ENCODE measurements around the gene CACNA1S.

The CACNA1S gene

DNA sequence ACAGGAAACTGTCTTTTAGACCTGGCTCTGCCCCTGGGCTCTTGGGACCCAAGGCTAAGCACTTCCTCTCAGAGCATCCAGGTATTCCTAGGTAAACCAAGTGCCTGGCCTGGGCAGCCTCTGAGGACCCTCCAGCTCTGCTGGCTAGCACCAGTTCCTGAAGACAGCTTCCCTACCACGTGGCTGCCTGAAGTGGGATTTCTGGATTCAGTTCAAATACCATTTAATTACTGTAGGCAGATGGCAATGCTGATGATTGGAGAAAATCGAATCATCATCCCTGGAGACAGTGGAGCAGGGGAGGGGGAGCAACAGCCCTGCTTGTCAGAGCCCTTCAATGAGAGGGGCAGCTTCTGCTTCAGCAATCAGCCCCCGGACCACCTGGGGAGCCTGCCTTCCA is 100.6 kb downstream of the CACNA1S start:
- no peak for DNase-seq (ENCODE audit: low spot score)

GRCh38 chr1:201009962-201010645 is 102.1 kb downstream of the CACNA1S start:
- no peak for DNase-seq (ENCODE audit: low spot score)

DNA sequence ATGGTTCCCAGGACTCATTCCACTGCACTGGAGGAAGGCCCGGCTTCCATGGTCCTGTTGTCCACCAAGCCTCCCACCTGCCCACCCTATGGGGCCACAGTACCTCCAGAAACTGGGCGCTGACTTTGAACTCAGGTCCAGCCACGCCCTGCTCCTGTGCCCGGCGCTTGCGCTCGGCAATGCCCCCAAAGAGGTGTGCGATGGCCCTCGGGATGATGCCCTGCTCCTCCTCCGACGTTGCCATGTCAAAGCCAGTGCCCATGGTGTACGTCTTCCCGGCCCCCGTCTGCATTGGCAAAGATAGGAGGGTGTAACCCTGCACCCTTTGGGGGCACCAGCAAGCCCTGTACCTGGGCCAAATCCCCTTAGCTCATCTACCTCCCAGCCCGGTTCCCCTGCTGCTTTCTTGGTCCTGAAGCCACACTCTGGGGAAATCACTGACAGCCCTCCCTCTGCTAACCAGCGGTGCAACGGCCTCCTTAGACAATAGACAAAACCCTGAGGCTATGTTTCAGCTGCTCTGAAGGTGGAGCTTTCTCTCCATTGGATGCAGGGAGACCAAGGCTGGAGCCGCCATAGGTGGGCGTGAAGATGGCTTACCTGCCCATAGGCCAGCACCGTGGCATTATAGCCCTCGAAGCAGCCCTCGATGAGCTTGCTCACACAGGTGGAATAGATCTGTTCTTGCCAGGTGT is 103.4 kb downstream of the CACNA1S start:
- DNase-seq (ENCODE audit: low spot score), result no peak

DNA sequence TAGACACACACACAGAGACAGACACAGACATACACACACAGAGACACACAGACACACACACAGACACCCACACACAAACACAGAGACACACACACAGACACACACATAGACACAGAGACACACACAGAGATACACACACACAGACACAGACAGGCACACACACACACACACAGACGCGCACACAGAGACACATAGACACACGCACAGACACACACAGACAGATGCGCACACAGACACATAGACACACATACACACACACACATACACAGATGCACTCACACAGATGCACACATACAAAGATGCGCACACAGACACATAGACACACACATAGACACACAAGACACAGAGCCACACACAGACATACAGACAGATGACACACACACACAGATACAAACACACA is 104.7 kb downstream of the CACNA1S start:
- DNase-seq (ENCODE audit: low spot score), result no peak

DNA sequence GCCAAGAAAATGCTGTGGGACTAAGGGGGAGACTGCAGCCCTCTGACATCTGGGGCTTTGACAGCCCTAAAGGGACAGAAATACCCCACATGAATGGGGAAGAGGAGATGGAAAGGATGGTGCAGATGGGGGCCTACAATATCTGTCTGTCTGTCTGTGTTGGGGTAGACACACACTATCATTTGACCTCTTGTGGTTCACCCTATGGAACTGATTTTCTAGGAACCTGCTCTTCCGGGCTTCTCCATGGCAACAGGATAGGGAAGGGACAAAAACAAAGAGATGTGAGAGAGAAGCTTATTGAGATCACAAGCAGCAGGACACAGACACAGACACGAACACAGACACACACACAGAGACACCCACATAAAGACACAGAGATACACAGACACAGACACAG is 105.8 kb downstream of the CACNA1S start:
- no peak for DNase-seq (ENCODE audit: low spot score)

DNA sequence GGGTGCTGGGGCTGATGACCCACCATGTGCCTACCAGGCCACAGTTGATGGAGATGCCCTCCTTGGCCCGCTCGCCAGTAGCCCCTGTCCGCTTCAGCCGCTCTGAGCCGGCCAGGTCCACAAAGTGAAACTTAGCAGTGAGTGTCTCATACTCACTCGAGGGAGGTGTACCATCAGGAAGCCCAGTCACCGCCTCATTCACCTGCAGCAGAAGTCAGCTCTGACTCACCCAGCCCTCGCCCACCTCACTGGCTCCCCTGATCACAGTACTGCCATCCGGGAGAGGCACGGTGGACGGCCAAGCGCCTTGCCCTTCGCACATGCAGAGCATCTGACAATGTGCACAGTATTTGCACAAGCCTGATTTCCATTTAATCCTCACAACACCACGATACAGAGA is 107.5 kb downstream of the CACNA1S start:
- no peak for DNase-seq (ENCODE audit: low spot score)

DNA sequence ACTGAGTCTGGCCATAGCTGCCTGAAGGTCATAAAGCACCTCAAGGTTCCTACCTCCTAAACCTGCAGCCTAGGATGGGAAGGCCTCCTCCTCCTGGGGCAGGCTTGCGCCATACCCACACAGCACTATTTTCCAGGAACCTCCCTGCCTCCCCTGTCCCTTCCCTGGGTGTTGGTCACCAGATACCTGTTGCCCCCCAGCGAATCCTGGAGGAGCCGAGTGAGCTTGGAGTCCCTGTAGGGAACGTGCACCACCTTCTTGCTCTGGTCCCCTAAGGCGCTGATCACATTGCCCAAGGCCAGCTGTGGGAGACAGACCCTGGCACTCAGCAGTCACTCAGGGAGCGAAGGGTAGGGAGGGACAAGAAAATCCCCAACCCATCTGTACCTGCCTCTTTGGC is 108.1 kb downstream of the CACNA1S start:
- DNase-seq (ENCODE audit: low spot score), result no peak

- DNase-seq (ENCODE audit: low spot score), result no peak
Observed at GRCh38 chr1:201002510-201002909, 109.7 kb downstream of the CACNA1S start.

GRCh38 chr1:201001962-201002361 is 110.3 kb downstream of the CACNA1S start:
- no peak for DNase-seq (ENCODE audit: low spot score)

- no peak for DNase-seq (ENCODE audit: low spot score)
Observed at GRCh38 chr1:201000391-201000790, 111.8 kb downstream of the CACNA1S start.

GRCh38 chr1:200999667-201000066 is 112.6 kb downstream of the CACNA1S start:
- DNase-seq (ENCODE audit: low spot score), result no peak

- no peak for DNase-seq (ENCODE audit: low spot score)
Observed at GRCh38 chr1:200998323-200998722, 113.9 kb downstream of the CACNA1S start.

DNA sequence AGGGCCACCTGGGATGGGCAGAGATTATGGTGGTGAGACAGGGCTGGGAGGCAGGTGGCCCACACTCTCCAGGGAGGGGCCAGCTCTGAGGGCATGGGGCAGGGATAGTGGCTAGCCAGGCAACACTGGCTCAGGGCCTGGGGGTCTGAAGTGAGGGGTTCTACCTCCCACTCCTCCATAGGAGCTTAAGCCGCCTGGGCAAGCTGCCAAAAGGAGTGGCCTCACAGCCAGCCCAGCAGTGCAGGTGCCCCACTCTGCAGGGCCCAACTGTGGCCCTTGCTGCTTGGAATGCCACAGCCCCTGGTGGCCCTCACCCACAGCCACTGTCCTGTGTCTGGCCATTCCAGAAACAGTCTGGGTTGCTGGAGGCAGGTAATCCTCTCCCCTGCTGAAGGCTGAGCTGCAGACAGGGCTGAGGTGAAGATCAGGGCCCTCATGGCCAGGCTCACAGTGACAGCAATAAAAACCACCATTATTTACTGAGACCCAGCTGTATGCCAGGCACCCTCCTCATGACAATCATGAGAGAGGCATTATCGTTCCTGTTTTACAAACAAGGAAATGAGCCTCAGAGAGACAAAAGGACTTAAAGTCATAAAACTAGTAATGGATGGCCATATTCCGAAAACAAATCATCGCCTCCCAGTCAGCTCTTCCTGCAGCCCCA is 119.7 kb downstream of the CACNA1S start:
- DNase-seq (ENCODE audit: low spot score), result no peak

DNA sequence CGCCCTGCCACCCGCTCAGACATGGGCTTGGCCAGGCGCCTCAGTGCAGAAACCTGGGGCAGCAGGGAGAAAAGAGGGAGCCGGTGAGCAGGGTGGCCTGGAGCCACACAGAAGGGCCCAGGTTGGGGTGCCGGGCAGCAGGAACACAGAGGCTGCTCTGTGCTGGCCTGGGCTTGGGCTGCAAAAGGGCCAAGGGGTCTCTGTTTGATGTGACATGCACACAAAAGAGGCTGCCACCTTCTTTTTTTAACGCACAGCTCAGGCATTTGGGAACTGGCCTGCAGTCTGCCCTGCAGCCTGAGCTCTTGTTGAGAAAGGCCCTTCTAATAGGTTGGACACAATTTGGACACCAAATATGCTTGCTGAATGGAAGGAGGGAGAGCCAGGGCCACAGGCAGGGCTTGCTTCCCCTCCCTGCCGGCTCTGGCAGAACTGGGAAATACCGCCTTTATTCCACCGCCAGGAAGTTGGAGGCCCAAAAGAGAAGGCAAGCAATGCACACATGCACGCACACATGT is 121.1 kb downstream of the CACNA1S start:
- DNase-seq (ENCODE audit: low spot score), result no peak

DNA sequence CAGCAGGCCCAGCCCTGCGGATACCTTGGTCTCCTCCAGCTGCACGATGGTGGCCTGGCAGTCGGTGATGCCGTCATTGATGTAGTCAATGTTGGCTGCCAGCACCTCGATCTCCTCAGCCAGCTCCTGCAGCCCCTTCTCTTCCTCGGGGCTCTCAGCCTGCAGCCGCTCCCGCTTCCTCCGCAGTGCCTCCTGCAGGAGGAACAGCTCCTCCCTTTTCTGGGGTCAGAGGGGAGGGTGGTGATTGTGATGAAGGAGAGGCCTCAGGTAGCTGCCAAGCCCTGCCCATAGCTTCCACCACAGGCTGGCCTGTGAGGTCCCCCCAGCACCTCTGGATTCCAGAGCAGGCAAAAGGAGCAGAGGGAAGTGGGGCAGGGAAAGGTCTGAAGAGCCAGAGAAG is 122.1 kb downstream of the CACNA1S start:
- no peak for DNase-seq (ENCODE audit: low spot score)

Measured in CD4-positive, alpha-beta T cell treated with Interleukin-2 at 100 ng/mL for 4 hours (primary cell).